ENCODE measurements around the gene OIP5. TPM values are rescaled to one million over a fixed set of nuclear protein-coding genes. Genes with fewer than 3 reads are reported as not detected.
A peak's percentile ranks its signal among the peaks of the same experiment; 100 is the strongest.
"Not testable (repeated sequence)": the region's sequence is repeated elsewhere in the genome, so short reads cannot be mapped to it uniquely, and the experiment has no call there.

OIP5 gene
- polyA plus RNA-seq, 3 donors = 0.05 to 0.28 (median 0.22) TPM

DNA sequence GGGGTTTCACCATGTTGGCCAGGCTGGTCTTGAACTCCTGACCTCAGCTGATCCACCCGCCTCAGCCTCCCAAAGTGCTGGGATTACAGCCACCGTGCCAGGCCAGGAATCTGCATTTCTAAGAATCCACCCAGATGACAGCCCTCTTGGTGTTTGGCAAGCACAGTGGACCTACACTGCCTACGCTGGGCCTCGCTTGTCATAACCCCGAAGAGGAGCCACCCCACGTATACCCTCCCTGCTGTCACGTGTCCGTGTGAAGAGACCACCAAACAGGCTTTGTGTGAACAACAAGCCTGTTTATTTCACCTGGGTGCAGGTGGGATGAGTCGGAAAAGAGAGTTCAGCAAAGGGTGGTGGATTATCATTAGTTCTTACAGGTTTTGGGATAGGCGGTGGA lies 50.0 kb downstream of the OIP5 start:
- intact Hi-C loops (cut with micrococcal nuclease) = loop anchor here (5.0 to 10.0 kb wide), 2 partner anchors 50 to 132 kb away; partner anchors contain the start of genes RTF1 (in 2 of the 2), NUSAP1 (in 1 of the 2) and OIP5 (in 1 of the 2)
- Mint-ChIP-seq H3K27ac (peak overlapping the region; percentile 23 to 99 (median 94)), H3K4me3 (peak overlapping the region in 1 of 2 donors; percentile 42), H3K4me1 (peaks cover 33% of the 10 kb centered on the region), H3K36me3 (peaks cover 34 to 57% of the 10 kb centered on the region in 2 donors)
- not testable (repeated sequence) for H3K27me3 Mint-ChIP-seq (ENCODE audit: low read depth in 3 of 3); H3K9me3 ChIP-seq (replicated peaks in 1 of 2; ENCODE audit: control insufficient read depth in 1 of 2, insufficient read depth in 1 of 2, low read length in 2 of 2); H4K20me1 ChIP-seq (ENCODE audit: insufficient read depth, low read length); H3K9me3 Mint-ChIP-seq; H3K9ac ChIP-seq (ENCODE audit: insufficient read depth, low read length, poor library complexity, severe bottlenecking); H3K27me3 ChIP-seq (ENCODE audit: control insufficient read depth in 2 of 2, insufficient read depth in 2 of 2, low read length in 2 of 2); H2AFZ ChIP-seq (ENCODE audit: insufficient read depth, low read depth, low read length, poor library complexity, severe bottlenecking); H3K4me2 ChIP-seq (replicated peaks; ENCODE audit: extremely low read depth, low read length, poor library complexity, severe bottlenecking); H3K27ac ChIP-seq (ENCODE audit: low read depth in 1 of 2, low read length in 2 of 2); H3K4me3 ChIP-seq (replicated peaks in 1 of 3; ENCODE audit: low read depth in 2 of 3, low read length in 3 of 3); DNase-seq
- Histone ChIP-seq H3K36me3 (replicated peaks in 1 of 2; ENCODE audit: control insufficient read depth in 1 of 2, insufficient read depth in 2 of 2, low read length in 2 of 2) (peaks cover 25 to 53% of the 10 kb centered on the region in 2 donors), H3K79me2 (ENCODE audit: insufficient read depth, low read length) (peaks cover 37% of the 10 kb centered on the region), H3K4me1 (ENCODE audit: control insufficient read depth in 1 of 2, insufficient read depth in 2 of 2, low read length in 2 of 2) (peaks cover 27 to 35% of the 10 kb centered on the region in 2 donors)
- 95% methylated on average over 8 of the region's 10 CpGs for WGBS (ENCODE audit: insufficient coverage)

DNA sequence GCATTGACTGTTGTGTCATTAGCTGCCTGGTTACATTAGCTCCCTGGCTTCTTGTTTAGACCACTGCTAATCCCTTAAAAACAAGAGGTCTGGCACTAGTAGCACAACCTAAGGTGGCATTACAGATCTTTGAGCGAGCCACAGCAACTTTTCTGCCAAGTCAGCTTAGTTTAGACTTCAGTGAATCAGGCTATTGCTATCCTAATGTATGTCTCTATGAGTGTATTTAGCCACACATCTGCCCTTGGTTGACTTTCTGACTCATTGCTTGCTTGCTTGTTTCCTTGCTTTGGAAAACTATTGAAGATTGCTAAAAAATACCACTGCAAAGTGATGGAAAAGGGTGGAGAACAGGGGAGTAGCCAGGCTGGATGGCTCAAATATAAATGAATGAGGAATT lies 51.2 kb downstream of the OIP5 start:
- Mint-ChIP-seq H3K36me3 (peaks cover 38 to 60% of the 10 kb centered on the region in 2 donors), H3K4me3 (no peak overlapping the region), H3K4me1 (peaks cover 25% of the 10 kb centered on the region), H3K27me3 (ENCODE audit: low read depth in 3 of 3) (peaks cover 0 to 2% (median 0%) of the 10 kb centered on the region in 3 donors), H3K27ac (no peak overlapping the region), H3K9me3 (peaks cover 0 to 3% (median 0%) of the 10 kb centered on the region in 7 donors)
- WGBS (ENCODE audit: insufficient coverage) = no CpG with 5 or more reads among the region's 1 CpG
- H2AFZ ChIP-seq (ENCODE audit: insufficient read depth, low read depth, low read length, poor library complexity, severe bottlenecking) = no peak overlapping the region
- no peaks in the 10 kb centered on the region for H3K27me3 ChIP-seq (ENCODE audit: control insufficient read depth in 2 of 2, insufficient read depth in 2 of 2, low read length in 2 of 2)
- no peak for DNase-seq
- no peak overlapping the region for H3K9ac ChIP-seq (ENCODE audit: insufficient read depth, low read length, poor library complexity, severe bottlenecking)
- no peaks in the 10 kb centered on the region for H4K20me1 ChIP-seq (ENCODE audit: insufficient read depth, low read length)
- TF ChIP-seq, protein P1, sequence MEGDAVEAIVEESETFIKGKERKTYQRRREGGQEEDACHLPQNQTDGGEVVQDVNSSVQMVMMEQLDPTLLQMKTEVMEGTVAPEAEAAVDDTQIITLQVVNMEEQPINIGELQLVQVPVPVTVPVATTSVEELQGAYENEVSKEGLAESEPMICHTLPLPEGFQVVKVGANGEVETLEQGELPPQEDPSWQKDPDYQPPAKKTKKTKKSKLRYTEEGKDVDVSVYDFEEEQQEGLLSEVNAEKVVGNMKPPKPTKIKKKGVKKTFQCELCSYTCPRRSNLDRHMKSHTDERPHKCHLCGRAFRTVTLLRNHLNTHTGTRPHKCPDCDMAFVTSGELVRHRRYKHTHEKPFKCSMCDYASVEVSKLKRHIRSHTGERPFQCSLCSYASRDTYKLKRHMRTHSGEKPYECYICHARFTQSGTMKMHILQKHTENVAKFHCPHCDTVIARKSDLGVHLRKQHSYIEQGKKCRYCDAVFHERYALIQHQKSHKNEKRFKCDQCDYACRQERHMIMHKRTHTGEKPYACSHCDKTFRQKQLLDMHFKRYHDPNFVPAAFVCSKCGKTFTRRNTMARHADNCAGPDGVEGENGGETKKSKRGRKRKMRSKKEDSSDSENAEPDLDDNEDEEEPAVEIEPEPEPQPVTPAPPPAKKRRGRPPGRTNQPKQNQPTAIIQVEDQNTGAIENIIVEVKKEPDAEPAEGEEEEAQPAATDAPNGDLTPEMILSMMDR (IDR thresholded peaks at IDR 0.05) = no peak
- intact Hi-C loops (cut with micrococcal nuclease) = loop anchor here (5.0 to 10.0 kb wide), 2 partner anchors 51 to 134 kb away; partner anchors contain the start of genes RTF1 (in 2 of the 2), NUSAP1 (in 1 of the 2) and OIP5 (in 1 of the 2)
- no peak overlapping the region for H3K4me2 ChIP-seq (replicated peaks; ENCODE audit: extremely low read depth, low read length, poor library complexity, severe bottlenecking)
- H3K4me3 ChIP-seq (replicated peaks in 1 of 3; ENCODE audit: low read depth in 2 of 3, low read length in 3 of 3) = no peak overlapping the region
- H3K27ac ChIP-seq (ENCODE audit: low read depth in 1 of 2, low read length in 2 of 2) = no peak overlapping the region
- no peaks in the 10 kb centered on the region for H3K9me3 ChIP-seq (replicated peaks in 1 of 2; ENCODE audit: control insufficient read depth in 1 of 2, insufficient read depth in 1 of 2, low read length in 2 of 2)
- H3K36me3 ChIP-seq (replicated peaks in 1 of 2; ENCODE audit: control insufficient read depth in 1 of 2, insufficient read depth in 2 of 2, low read length in 2 of 2) = peaks cover 30 to 56% of the 10 kb centered on the region in 2 donors
- peaks cover 25% of the 10 kb centered on the region for H3K79me2 ChIP-seq (ENCODE audit: insufficient read depth, low read length)
- H3K4me1 ChIP-seq (ENCODE audit: control insufficient read depth in 1 of 2, insufficient read depth in 2 of 2, low read length in 2 of 2) = peaks cover 18 to 23% of the 10 kb centered on the region in 2 donors

Data from CD14-positive monocyte (primary cell).